Activated T-helper 1 cell treated with Interleukin-2 at 50 U/mL for 16 hours (primary cell): ENCODE results near the gene AQP7.
A peak's percentile ranks its signal among the peaks of the same experiment; 100 is the strongest.
"Not testable (repeated sequence)": the region's sequence is repeated elsewhere in the genome, so short reads cannot be mapped to it uniquely, and the experiment has no call there.

ENCODE experiments used
- DNase-seq: peaks from one replicate; pipeline ENCODE4 v3.0.0-alpha.2; 2020; ENCODE audit warnings: low read depth

The AQP7 gene

DNA sequence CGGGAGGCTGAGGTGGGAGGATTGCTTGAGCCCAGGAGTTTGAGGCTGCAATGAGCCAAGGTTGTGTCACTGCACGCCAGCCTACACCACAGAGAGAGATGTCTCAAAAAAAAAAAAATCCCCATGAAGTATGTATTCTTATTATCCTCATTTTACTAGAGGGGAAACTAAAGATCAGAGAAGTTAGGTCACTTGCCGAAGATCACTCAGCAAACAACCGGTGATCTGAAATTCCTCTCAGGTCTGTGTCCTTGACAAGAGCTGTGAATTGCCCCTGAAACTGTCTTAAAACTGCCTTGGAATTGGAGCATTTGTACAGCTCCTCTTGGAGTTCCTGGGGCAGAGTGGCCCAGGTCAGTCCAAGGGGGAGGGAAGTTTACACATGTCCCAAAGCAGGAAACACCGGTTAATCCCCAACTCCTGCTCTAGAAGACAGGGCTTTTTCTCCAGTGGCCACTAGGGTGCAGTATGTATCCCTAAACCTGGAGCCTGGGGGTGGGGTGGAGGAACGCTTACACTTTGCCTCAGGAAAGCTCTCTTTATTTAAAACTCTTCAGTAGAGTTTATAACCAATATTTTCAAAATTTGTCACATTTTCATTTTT lies 27.6 kb downstream of the AQP7 start:
- peak; percentile 34 for DNase-seq

- no peak for DNase-seq
These were observed 28.2 kb downstream of the AQP7 start for GRCh38 chr9:33374190-33374589.

DNA sequence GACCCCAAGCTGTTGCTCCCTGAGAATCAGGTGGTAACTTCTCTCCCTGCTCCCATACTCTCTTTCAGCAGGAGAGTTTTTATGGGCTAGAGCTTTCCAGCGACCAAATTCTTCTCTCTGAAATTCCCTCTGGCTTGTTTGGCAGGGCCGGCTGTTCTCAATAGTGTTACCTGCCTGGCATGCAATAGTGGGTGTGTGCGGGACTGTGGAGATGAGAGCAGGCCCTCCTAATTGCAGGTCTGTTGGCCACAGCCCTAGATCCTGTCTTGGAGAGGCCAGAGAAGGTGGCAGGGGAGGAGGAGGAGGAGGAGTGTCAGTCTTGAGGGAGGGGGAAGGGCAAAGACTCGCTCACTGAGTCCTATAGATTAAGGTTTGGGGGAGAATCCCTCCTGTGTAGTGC lies 29.5 kb downstream of the AQP7 start:
- DNase-seq: no peak

GRCh38 chr9:33366979-33367480 lies 35.3 kb downstream of the AQP7 start:
- DNase-seq: no peak

DNA sequence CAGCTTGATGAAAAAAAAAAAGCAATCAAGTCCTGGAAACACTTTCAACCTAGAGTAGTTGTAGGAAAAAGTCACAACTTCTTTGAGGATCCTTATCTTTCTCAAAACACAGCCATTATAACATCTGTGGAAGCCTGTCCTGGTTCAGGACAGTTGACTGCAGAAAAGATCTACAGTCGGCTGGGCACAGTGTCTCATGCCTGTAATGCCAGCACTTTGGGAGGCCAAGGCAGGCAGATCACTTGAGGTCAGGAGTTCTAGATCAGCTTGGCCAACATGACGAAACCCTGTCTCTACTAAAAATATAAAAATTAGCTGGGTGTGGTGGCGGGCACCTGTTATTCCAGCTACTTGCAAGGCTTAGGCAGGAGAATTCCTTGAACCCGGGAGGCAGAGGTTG lies 37.6 kb downstream of the AQP7 start:
- not testable (repeated sequence) for DNase-seq

DNA sequence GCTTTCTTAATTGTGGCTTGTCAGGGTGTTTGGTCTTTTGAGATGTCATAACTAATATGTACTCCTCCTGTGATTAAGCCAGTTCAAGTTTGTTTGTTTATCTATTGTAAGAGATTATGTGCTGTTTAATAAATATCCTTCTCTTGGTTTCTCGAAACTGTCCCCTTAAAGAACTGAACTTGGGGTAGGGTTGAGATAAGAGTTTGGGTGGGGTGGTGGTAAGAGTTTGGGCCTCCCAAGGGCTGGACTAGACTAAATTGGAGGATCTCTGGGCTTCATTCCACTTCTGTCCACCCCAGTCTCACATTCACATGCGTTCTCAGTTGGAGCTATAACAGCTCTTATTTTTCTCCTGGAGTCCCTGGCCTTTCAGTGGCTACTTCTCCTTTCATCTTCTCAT lies 38.2 kb downstream of the AQP7 start:
- DNase-seq: no peak

- not testable (repeated sequence) for DNase-seq
These were observed 43.7 kb downstream of the AQP7 start for GRCh38 chr9:33358641-33359040.

DNA sequence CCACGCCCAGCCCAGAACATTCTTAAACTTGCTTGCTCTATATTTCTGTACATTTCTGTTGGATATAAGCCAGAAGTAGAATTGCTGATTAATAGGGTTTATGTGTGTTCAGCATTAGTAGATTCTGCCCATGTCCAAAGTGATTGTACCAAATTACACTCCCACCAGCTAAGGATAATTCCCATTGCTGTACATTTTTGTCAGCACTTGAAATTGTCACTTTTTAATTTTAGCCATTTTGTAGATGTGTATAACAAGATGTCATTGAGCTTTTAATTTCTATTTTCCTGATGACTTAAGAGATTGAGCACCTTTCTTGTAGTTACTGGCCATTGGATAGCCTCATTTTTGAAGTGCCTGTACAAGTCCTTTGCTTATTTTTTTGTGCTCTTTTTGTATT lies 46.4 kb downstream of the AQP7 start:
- no peak for DNase-seq

DNA sequence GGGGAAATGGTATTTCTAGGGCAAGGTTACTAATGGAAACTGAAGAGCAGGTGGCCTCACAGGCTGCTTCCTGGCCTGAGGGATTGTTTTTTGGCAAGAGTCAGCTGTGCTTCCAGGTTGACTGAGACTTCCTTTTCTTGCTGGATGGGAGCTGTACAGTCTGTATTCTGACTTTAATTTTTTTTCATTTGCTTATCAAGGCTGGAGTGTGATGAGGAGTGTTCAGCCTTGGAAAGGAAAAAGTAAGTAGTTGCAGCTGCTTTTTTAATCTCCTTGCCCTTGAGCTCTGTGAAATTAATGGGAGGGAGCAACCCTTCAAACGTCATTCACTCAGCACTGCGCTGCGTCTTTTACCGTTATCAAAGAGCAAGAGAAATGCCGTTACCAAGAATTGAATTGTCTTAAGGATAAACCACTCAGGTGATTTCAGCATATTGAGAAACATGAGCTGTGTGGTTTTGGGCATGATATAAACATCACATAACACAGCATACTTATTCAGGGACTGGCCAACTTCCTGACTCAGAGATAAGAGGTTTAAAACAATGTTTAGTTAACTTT lies 47.6 kb downstream of the AQP7 start:
- no peak for DNase-seq

- DNase-seq: no peak
These were observed 50.8 kb downstream of the AQP7 start for GRCh38 chr9:33351547-33351946.

DNA sequence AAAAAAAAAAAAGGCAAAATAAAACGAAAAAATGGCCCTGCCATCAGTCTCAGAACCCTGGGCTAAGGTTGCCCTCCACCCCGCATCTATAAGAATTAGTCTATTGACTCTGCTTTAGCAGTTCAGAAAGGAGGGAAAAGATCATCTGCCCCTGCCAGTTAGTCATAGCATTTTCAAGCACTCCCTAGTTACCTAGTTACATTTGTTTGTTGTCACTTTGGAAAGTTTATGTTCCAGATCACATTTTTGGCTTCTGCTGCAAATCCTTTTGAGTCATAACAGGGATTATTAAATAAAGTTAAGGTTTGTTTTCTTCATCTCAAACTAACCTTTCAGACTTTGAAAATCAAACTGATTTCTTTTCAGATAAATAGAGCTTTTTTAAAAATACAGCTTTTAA lies 52.1 kb downstream of the AQP7 start:
- DNase-seq: no peak

- DNase-seq: no peak
These were observed 52.6 kb downstream of the AQP7 start for GRCh38 chr9:33349743-33350142.

- DNase-seq: no peak
These were observed 53.4 kb downstream of the AQP7 start for GRCh38 chr9:33348998-33349397.

- no peak for DNase-seq
These were observed 55.8 kb downstream of the AQP7 start for GRCh38 chr9:33346564-33346963.

GRCh38 chr9:33344145-33344544 lies 58.2 kb downstream of the AQP7 start:
- DNase-seq: no peak

- no peak for DNase-seq
These were observed 61.2 kb downstream of the AQP7 start for GRCh38 chr9:33341182-33341581.

DNA sequence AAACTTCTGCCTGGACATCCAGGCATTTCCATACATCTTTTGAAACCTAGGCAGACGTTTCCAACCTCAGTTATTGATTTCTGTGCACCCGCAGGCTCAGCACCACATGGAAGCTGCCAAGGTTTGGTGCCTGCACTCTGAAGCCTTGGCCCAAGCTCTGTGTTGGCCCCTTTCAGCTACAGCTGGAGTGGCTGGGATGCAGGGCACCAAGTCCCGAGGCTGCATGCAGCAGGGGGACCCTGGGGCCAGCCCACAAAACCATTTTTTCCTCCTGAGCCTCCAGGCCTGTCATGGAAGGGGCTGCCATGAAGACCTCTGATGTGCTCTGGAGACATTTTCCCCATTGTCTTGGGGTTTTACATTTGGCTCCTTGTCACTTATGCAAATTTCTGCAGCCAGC lies 62.2 kb downstream of the AQP7 start:
- no peak for DNase-seq
